NCI-H2227 treated with DMSO at 0.1 percent for 48 hours (cell line): ENCODE measurements around the gene SNRNP25.

Experiments used
- DNase-seq: peaks from one replicate; lab custom pipeline; 2025; lab: John Stamatoyannopoulos, UW

The SNRNP25 gene

DNA sequence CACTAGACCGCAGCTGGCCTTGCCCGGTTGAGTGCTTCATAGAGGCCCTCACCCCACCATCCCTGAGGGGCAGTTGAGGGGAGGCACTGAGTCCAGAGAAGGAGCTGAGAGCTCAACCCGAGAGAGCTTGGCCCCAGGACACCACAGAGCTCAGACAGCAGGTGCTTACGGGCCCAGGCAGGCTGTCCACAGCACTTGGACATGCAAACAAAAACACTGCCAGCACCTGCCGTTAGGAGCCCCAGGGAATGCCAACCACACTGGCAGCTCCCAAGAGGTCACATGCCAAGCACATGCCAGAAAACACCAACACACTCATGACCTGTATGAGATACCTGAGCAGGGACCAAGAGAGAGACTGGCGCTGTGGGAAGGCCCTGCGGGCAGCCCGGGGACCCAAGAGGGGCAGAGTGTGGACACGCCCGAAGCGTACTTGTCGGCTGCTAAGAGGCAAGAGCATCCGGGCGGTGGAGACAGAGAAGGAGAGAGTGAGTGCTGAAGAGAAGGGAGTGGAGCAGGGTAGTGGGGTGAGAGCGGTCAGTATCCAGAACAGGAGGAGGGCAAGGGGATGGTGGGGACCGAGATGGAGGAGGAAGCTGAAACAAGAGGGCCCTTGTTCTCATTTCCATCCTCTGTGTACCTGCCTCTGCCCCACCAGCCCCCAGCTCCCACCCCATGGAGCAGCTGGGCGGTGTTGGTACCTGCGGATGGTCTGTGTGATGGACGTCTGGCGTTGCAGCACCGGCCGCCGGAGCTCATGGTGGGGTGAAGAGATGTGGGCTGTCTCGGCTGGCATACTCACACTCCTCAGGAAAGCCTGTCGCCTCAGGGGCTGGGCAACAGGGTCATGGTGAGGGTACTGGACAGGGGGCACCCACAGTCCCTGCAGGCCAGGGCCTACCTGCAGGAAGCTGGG is 10.6 kb downstream of the SNRNP25 start:
- no peak for DNase-seq

- DNase-seq: no peak
Observed at GRCh38 chr16:64914-65255, 11.3 kb downstream of the SNRNP25 start.

- DNase-seq: peak; percentile 32
Observed at GRCh38 chr16:65745-66144, 12.1 kb downstream of the SNRNP25 start.

- no peak for DNase-seq
Observed at GRCh38 chr16:66309-67182, 12.9 kb downstream of the SNRNP25 start.

- DNase-seq: no peak
Observed at GRCh38 chr16:67183-67791, 13.7 kb downstream of the SNRNP25 start.

DNA sequence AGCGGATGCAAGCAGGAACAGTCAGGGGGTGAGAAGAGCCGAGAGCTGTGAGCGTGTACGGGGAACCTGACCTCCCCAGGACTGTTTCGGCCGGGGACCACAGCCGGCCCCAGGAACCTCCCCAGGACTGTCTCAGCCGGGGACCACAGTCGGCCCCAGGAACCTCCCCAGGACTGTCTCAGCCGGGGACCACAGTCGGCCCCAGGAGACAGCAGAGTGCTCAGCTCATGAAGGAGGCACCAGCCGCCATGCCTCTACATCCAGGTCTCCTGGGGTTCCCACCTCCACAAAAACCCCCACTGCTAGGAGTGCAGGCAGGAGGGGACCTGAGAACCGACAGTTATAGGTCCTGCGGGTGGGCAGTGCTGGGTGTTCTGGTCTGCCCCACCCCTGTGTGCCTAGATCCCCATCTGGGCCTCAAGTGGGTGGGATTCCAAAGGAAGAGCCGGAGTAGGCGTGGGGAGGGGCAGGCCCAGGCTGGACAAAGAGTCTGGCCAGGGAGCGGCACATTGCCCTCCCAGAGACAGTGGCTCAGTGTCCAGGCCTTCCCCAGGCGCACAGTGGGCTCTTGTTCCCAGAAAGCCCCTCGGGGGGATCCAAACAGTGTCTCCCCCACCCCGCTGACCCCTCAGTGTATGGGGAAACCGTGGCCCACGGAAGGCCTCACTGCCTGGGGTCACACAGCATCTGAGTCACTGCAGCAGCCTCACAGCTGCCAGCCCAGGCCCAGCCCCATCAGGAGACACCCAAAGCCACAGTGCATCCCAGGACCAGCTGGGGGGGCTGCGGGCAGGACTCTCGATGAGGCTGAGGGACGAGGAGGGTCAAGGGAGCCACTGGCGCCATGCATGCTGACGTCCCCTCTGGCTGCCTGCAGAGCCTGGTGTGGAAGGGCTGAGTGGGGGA is 14.5 kb downstream of the SNRNP25 start:
- DNase-seq: no peak

GRCh38 chr16:69181-69580 is 15.6 kb downstream of the SNRNP25 start:
- DNase-seq: no peak

GRCh38 chr16:71210-71539 is 17.5 kb downstream of the SNRNP25 start:
- no peak for DNase-seq

DNA sequence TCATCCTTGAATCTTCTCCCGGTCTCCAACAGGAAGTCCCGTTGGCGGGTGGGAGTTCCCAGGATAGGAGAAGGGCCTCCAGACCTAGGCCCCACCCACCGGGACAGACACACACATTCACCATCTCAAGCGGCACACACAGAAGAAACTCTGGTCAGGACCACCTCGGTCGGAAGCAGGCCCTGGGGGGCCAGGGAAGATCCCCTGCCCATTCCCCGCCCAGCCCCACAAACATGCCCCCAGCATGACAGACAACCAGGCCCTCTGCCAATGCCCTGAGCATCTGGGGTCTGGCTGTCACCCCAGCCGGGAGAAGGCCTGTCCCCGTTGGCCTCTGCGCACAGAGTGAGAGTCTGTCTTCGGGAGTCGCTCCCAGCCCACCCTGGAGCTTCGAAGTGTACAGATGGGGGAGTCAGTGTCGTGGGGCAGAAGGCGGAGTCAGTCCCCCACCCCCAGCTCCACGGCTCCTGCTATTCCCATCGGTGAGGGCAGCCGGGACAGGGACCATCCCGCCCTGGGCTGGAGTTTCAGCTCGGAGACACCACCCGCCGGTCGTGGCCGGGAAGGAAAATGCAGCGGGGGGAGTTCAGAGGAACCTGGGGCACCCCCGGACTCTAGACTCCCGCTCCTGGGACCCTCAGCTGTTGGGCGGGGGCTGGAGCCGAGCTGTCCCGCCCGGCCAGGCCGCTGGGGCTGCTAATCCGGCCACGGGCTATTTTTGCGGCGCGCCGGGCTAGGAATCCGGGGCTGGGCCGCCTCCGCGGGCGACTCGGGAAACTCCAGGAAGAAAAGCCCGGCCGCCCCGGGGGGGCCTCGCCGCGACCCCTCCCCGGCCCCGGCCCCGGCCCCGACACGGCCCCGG is 18.1 kb downstream of the SNRNP25 start:
- no peak for DNase-seq

DNA sequence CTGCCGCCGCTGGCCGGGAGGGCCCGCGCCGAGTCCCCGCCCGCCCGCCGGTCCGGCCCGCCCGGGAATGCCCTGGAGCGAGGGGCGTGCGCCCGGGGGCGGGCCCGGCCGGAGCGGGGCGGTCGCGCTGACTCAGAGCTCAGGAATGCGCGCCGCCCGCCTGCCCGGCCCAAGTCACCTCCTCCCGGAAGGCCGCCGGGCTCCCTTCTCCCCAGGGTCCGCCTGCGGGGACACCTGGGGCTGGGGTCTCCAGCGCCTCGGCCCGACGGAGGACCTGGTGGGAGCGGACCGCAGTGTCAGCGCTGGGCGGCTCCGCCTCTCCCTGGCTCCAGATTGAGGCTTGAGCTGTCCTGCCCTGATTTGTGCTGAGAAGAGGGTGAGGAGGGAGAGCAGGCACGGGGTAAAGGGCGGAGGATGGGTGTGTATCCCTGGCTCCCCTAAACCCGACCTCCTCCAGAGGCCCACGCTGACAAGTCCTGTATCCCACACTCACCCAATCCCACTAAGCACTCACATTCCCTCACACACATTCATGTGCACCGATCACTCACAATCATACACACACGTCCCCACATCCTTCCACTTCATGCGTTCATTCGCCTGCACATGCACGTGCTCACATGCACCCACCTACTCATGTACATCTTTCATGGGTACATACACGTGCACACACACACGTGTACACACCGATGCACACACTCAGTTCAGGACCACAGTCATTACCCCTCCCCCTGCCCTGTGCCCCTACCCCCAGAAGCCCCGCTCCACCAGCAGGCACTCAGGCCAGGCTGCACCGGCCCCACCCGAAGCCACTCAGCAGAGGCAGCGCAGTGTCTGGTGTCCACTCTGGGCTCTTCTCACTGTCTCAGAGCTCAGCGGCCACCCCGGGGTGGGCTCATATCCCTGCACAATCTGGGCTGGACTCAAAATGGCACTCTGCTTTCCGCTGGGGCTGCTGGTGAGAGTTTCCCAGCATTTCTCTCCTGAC is 19.2 kb downstream of the SNRNP25 start, which contains the start of gene RHBDF1:
Gene RHBDF1, minus strand, starts transcription at position 71 of the 988 bp plus-strand sequence. CDS start 7,616 bp downstream, outside the sequence.
- no peak for DNase-seq

DNA sequence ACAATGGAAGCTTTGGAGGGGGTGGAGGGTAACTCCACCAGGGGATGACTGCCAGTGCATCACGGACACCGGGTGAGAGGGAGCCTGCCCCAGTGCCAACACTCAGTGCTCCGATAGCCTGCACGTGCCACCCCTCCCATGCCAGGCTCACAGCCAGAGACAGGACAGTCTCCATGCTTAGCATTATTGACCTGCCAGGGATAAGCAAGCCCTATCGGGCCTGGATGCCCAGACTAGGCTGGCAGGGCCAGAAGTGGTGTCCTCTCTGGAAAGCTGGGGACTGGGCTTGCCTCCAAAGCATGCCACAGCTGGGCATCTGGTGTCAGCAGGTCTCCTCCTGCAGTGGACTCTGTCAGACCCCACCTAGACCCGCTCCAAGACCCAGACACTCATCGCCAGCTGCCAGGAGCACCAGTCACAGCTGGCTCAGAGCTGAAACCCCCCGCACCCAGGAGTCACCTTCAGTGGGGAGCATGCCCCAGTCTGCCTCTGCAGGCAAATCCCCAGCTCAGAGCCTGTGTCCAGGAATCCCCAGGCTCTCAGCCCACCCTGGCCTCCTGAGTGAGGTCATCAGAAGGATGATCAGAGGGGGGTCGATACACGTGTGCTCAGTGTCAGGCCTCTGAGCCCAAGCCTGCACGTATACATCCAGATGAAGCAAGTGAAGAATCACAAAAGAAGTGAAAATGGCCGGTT is 20.6 kb downstream of the SNRNP25 start:
- no peak for DNase-seq

DNA sequence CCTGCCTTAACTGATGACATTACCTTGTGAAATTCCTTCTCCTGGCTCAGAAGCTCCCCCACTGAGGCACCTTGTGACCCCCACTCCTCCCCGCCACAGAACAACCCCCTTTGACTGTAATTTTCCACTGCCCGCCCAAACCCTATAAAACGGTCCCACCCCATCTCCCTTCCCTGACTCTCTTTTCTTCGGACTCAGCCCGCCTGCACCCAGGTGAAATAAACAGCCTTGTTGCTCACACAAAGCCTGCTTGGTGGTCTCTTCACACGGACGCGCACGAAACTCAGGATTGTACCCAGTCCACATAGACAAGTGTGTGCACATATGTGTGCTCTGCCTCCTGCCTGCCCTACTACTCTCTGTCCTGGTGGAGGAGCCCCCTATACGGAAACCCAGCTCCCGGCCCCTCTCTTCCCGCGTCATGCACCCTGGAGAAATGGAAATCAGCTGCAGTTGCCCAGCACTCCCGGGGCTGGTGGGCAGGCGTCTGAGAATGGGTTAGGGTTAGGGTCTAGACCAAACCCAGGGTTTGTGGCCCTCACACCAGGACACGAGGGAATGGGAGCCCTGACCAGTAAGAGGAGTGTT is 21.2 kb downstream of the SNRNP25 start:
- no peak for DNase-seq

DNA sequence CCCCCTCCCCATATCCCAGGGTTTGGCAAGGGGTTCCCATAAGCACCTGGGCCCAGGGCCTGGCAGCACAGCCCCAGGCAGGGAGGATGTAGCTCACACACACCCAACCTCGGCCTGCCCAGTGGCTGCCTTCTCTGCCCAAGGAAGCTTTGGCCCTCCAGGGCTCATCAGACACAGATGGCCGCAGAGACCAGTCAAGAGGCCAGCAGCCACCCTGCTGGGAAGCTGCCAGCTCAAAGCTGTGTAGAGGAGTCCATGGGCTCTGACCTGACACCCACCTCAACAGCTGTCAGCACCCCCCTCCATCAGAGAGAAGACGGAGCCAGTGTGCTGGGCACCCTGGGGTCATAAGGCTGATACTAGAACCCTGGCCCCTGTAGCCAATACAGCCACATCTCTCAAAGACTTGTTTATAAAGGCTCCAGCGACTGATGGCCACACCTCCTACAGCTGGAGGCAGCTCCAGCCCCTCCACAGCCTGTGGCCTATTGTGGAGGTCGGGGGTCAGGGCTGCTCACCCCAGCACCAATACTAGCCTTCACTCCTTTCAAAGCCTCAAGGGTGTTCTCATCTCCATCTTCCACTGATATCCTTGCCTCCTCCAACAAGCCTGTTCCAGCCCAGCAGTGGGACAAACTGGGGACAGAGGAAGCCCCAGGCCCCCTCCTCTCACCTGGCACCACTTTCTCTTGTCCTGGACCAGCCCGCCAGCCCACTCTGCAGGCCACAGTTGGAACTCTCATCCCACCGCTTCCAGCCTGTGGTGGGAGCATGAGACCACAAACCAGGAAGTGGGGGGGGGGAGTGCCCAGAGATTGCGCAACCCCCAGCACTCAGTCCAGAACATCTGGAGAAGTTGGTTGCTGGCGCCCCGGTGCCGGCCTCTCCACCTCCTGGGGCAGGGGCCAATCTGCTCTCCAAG is 22.2 kb downstream of the SNRNP25 start:
- no peak for DNase-seq

GRCh38 chr16:76535-77272 is 23.1 kb downstream of the SNRNP25 start:
- no peak for DNase-seq

GRCh38 chr16:77273-77806 is 23.7 kb downstream of the SNRNP25 start:
- DNase-seq: no peak

DNA sequence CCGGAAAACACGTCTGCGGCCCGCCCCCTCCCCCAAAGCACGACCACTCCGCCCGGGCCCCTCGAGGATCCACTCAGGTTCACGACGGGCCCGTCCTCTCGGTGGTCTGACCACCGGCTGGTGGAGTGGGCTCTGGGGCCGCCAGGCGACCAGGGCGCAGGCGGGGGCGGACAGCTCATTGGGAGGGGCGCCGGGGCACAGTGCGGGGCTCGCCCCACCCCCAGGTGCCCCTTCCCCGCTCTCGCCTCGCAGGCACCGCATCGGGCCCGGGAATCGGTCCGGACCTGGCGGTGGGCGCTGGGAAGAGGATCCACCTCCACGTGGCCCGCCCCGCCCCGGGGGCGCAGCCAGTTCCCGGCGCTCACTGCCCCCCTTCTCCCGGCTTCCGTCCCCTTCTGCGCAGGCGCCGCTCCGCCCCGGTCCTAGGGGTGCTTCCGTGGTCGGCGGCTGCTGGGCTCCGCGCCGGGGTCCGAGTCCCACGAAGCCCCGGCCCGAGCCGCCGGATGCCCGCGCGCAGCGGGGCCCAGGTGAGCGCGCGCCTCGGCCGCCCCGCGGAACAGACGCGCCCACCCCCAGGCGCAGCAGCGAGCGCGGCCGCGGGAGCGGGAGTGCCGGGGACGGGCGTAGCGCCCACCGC is 24.3 kb downstream of the SNRNP25 start, which contains the start of gene MPG:
Gene MPG, plus strand, starts transcription at position 419 of the 637 bp plus-strand sequence. Its CDS starts 85 bp downstream, at position 504.
- DNase-seq: peak; percentile 50
